Mesendoderm (in vitro differentiated cells): ENCODE measurements around the gene NEUROG1.
"Not testable (repeated sequence)": the region's sequence is repeated elsewhere in the genome, so short reads cannot be mapped to it uniquely, and the experiment has no call there.

ENCODE experiments used
- DNase-seq: peaks from one replicate; pipeline ENCODE4 v3.0.0; 2013
- H2AK5ac ChIP-seq: 2 replicates; pipeline ENCODE4 v1.6.1; 2013; ENCODE audit warnings: low read length, inconsistent platforms
- H2BK120ac ChIP-seq: 2 replicates; pipeline ENCODE4 v1.6.1; 2013; ENCODE audit warnings: low read depth, mild to moderate bottlenecking, low read length, moderate library complexity, mixed read lengths
- H2BK15ac ChIP-seq: replicated peaks from 2 replicates; pipeline ENCODE4 v1.6.1; 2013; ENCODE audit warnings: low read depth, mild to moderate bottlenecking, moderate library complexity
- H2BK5ac ChIP-seq: 2 replicates; pipeline ENCODE4 v1.6.1; 2013; ENCODE audit warnings: low read length, inconsistent platforms
- H3K18ac ChIP-seq: 2 replicates; pipeline ENCODE4 v1.6.1; 2013; ENCODE audit warnings: mild to moderate bottlenecking, low read length, mixed read lengths
- H3K23ac ChIP-seq: one replicate; pipeline ENCODE4 v1.6.1; 2013; ENCODE audit warnings: low read length
- H3K27ac ChIP-seq: 2 replicates; pipeline ENCODE4 v1.5.1; 2013; ENCODE audit warnings: low read depth, mild to moderate bottlenecking, inconsistent platforms, low read length, moderate library complexity
- H3K27me3 ChIP-seq: 2 replicates; pipeline ENCODE4 v1.6.1; 2013; ENCODE audit warnings: low read length, control low read depth, mild to moderate bottlenecking, inconsistent platforms; ENCODE audit not compliant: insufficient read depth, poor library complexity
- H3K36me3 ChIP-seq: 2 replicates; pipeline ENCODE4 v1.6.1; 2013; ENCODE audit warnings: low read length, inconsistent platforms; ENCODE audit not compliant: control insufficient read depth, insufficient read depth
- H3K4ac ChIP-seq: one replicate; pipeline ENCODE4 v1.6.1; 2013; ENCODE audit warnings: low read depth, mild to moderate bottlenecking, low read length, moderate library complexity
- H3K4me1 ChIP-seq: 2 replicates; pipeline ENCODE4 v1.6.1; 2013; ENCODE audit warnings: low read depth, low read length, inconsistent platforms; ENCODE audit not compliant: control insufficient read depth
- H3K4me2 ChIP-seq: 2 replicates; pipeline ENCODE4 v1.6.1; 2013; ENCODE audit warnings: low read length
- H3K4me3 ChIP-seq: 2 replicates; pipeline ENCODE4 v1.5.1; 2013; ENCODE audit warnings: mild to moderate bottlenecking, low read length
- H3K56ac ChIP-seq: one replicate; pipeline ENCODE4 v1.6.1; 2013; ENCODE audit warnings: low read length
- H3K79me1 ChIP-seq: 2 replicates; pipeline ENCODE4 v1.6.1; 2013; ENCODE audit warnings: low read length, inconsistent platforms
- H3K79me2 ChIP-seq: 2 replicates; pipeline ENCODE4 v1.6.1; 2013; ENCODE audit warnings: mild to moderate bottlenecking, low read length; ENCODE audit not compliant: control insufficient read depth, insufficient read depth
- H3K9ac ChIP-seq: 2 replicates; pipeline ENCODE4 v1.6.1; 2013; ENCODE audit warnings: low read length, inconsistent platforms
- H4K5ac ChIP-seq: one replicate; pipeline ENCODE4 v1.6.1; 2013; ENCODE audit warnings: low read length
- H4K8ac ChIP-seq: one replicate; pipeline ENCODE4 v1.6.1; 2013; ENCODE audit warnings: low read depth, mild to moderate bottlenecking, control low read depth, low read length, moderate library complexity
- WGBS: extraction: QIAGEN DNeasy Blood & Tissue Kit; methylation state at CpG from one replicate; pipeline ENCODE4 v1.1.7; 2013; ENCODE audit warnings: low lambda C conversion rate, missing lambda C conversion rate; ENCODE audit not compliant: insufficient coverage; ENCODE audit errors: extremely low coverage; 5-methylcytosine and 5-hydroxymethylcytosine counted together

The NEUROG1 gene

DNA sequence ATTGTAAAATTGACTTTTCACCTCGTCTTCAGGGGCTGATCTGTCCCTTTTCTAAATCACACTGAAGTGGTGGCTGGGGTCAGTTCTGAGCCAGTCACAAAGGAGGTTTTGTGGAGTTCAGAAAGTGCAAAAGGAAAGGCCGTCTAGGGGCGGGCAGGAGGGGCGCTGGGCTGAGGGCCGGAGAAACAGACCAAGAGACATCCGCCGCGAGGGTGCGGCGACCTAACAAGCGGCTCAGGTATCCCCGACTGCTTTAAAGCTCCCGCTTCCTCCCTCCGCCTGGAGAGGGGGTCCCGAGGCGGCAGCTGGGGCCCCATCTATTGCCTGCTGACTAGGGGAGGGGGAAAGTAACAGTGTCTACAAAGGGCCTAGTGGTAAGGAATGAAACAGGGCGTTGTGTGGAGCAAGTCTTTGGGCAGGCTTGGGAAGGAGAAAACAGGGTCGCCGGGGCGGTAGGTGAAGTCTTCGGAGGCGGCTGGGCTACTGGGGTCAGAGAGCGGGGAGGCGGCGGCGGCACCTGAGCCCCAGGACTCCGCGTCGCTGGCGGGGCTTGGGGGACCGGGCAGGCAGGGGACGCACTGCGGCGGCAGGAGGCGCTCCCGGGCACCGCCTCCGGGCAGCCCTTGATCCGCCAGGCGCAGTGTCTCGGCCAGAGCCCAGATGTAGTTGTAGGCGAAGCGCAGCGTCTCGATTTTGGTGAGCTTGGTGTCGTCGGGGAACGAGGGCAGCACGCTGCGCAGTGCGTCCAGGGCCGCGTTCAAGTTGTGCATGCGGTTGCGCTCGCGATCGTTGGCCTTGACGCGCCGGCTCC, 950 bp downstream of the NEUROG1 start:
- H4K5ac ChIP-seq, result no peak overlapping the region
- H3K79me1 ChIP-seq, result no peaks in the 10 kb centered on the region
- H2BK120ac ChIP-seq, result no peak overlapping the region
- H3K4me2 ChIP-seq, result peak overlapping the region; percentile 31
- H2BK5ac ChIP-seq, result no peak overlapping the region
- H3K23ac ChIP-seq, result no peak overlapping the region
- no peaks in the 10 kb centered on the region for H3K36me3 ChIP-seq
- H3K27ac ChIP-seq, result no peak overlapping the region
- H3K56ac ChIP-seq, result no peak overlapping the region
- H4K8ac ChIP-seq, result no peak overlapping the region
- no peak overlapping the region for H2BK15ac ChIP-seq
- WGBS, result no CpG with 5 or more reads among the region's 61 CpGs
- no peak overlapping the region for H3K4me3 ChIP-seq
- no peak overlapping the region for H2AK5ac ChIP-seq
- H3K79me2 ChIP-seq, result no peaks in the 10 kb centered on the region
- H3K4me1 ChIP-seq, result no peaks in the 10 kb centered on the region
- H3K18ac ChIP-seq, result no peak overlapping the region
- H3K9ac ChIP-seq, result no peak overlapping the region
- H3K27me3 ChIP-seq, result peaks cover 79% of the 10 kb centered on the region
- DNase-seq, result peak; percentile 71
- H3K4ac ChIP-seq, result no peak overlapping the region

DNA sequence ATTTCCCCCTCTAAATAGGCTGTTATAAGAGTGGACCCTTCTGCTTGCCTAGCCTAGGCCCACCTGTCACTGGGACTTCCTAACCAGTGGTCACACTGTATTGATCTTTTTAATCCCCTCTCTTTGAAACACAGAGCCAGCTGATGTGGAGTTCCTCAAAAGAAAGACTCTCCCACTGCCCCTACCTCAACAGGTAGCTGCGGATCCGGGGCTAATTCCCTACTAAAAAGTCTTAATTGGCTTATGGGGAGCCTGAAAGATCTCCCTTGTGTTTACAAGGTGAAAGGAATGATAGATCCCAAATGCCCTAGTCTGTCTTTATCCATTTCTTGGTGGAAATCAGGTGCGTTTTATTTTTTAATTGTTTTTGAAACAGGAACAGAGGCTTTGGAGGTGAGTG, 2.0 kb downstream of the NEUROG1 start:
- no peak for DNase-seq
- H2BK120ac ChIP-seq, result no peak overlapping the region
- H4K5ac ChIP-seq, result no peak overlapping the region
- H3K4ac ChIP-seq, result no peak overlapping the region
- H3K27me3 ChIP-seq, result peaks cover 80% of the 10 kb centered on the region
- no peak overlapping the region for H3K56ac ChIP-seq
- H3K4me1 ChIP-seq, result no peaks in the 10 kb centered on the region
- H3K4me2 ChIP-seq, result no peak overlapping the region
- no peaks in the 10 kb centered on the region for H3K36me3 ChIP-seq
- H3K18ac ChIP-seq, result no peak overlapping the region
- H2BK5ac ChIP-seq, result no peak overlapping the region
- no peaks in the 10 kb centered on the region for H3K79me2 ChIP-seq
- H2BK15ac ChIP-seq, result no peak overlapping the region
- no peak overlapping the region for H3K23ac ChIP-seq
- H3K9ac ChIP-seq, result no peak overlapping the region
- no peak overlapping the region for H4K8ac ChIP-seq
- WGBS, result no CpG with 5 or more reads among the region's 3 CpGs
- H3K79me1 ChIP-seq, result no peaks in the 10 kb centered on the region
- no peak overlapping the region for H3K4me3 ChIP-seq
- H2AK5ac ChIP-seq, result no peak overlapping the region
- H3K27ac ChIP-seq, result no peak overlapping the region

- Histone ChIP-seq H2BK15ac (no peak overlapping the region), H2AK5ac (no peak overlapping the region), H3K27ac (no peak overlapping the region), H3K23ac (no peak overlapping the region), H4K5ac (no peak overlapping the region), H3K56ac (no peak overlapping the region), H2BK120ac (no peak overlapping the region), H3K9ac (no peak overlapping the region), H2BK5ac (no peak overlapping the region), H3K27me3 (peaks cover 80% of the 10 kb centered on the region), H3K18ac (no peak overlapping the region), H3K4me1 (no peaks in the 10 kb centered on the region), H3K4me2 (no peak overlapping the region), H3K4me3 (no peak overlapping the region), H3K36me3 (no peaks in the 10 kb centered on the region), H3K79me2 (no peaks in the 10 kb centered on the region), H3K4ac (no peak overlapping the region), H4K8ac (no peak overlapping the region), H3K79me1 (no peaks in the 10 kb centered on the region)
- WGBS, result no CpG with 5 or more reads among the region's 3 CpGs
- DNase-seq, result no peak
These were observed 2.4 kb downstream of the NEUROG1 start for GRCh38 chr5:135533334-135533733.

DNA sequence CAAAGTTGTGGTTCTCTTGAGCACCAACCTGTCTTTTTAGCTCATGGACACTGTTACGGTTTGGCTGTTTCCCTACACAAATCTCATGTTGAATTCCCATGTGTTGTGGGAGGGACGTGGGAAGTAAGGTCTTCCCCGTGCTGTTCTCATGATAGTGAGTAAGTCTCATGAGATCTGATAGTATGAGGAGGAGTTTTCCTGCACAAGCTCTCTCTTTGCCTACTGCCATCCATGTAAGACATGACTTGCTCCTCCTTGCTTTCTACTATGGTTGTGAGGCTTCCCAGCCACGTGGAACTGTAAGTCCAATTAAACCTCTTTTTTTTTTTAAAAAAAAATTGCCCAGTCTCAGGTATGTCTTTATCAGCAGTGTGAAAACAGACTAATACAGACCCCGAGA, 6.2 kb downstream of the NEUROG1 start:
- H4K5ac ChIP-seq, H2BK15ac ChIP-seq, H2AK5ac ChIP-seq, H2BK120ac ChIP-seq, H3K4ac ChIP-seq, H3K56ac ChIP-seq, H2BK5ac ChIP-seq, H3K79me1 ChIP-seq, H3K23ac ChIP-seq, DNase-seq, H3K79me2 ChIP-seq, H3K9ac ChIP-seq, H3K4me3 ChIP-seq, H3K27ac ChIP-seq, H3K36me3 ChIP-seq, H3K18ac ChIP-seq, H3K4me1 ChIP-seq, H3K4me2 ChIP-seq, H4K8ac ChIP-seq: not testable (repeated sequence)
- peaks cover 53% of the 10 kb centered on the region for H3K27me3 ChIP-seq
- WGBS, result no CpG with 5 or more reads among the region's 5 CpGs

GRCh38 chr5:135526924-135527323, 8.8 kb downstream of the NEUROG1 start:
- Histone ChIP-seq H2BK120ac (no peak overlapping the region), H2BK5ac (no peak overlapping the region), H2AK5ac (no peak overlapping the region), H3K27ac (no peak overlapping the region), H3K36me3 (no peaks in the 10 kb centered on the region), H3K4me1 (no peaks in the 10 kb centered on the region), H4K5ac (no peak overlapping the region), H4K8ac (no peak overlapping the region), H3K56ac (no peak overlapping the region), H2BK15ac (no peak overlapping the region), H3K4me3 (no peak overlapping the region), H3K4ac (no peak overlapping the region), H3K79me2 (no peaks in the 10 kb centered on the region), H3K18ac (no peak overlapping the region), H3K79me1 (no peaks in the 10 kb centered on the region), H3K23ac (no peak overlapping the region), H3K4me2 (no peak overlapping the region), H3K9ac (no peak overlapping the region), H3K27me3 (peaks cover 30% of the 10 kb centered on the region)
- DNase-seq, result no peak

DNA sequence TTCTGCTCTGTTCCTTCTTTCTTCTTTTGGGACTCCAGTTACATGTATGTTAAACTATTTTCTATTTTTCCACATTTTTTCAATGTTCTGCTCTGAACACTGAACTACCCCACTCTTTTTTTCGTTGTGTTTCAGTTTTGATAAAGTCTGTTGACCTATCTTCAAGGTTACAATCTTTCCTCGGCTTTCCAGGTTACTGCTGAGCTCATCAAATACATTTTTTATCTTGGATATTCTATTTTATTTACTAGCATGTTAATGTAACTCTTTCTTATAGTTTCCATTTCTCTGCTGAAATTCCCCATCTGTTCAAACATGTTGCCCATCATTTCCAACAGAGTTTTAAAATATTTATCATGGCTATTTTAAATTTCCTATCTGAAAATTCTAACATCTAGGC, 13.8 kb downstream of the NEUROG1 start:
- H3K79me2 ChIP-seq, result no peaks in the 10 kb centered on the region
- no peak overlapping the region for H3K23ac ChIP-seq
- no peak overlapping the region for H2BK5ac ChIP-seq

More for the DNA sequence above, 13.8 kb downstream of the NEUROG1 start:
- Histone ChIP-seq H3K4ac (no peak overlapping the region), H4K5ac (no peak overlapping the region), H4K8ac (no peak overlapping the region), H2BK15ac (no peak overlapping the region), H3K4me3 (no peak overlapping the region), H3K4me2 (no peak overlapping the region), H3K79me1 (no peaks in the 10 kb centered on the region), H3K4me1 (no peaks in the 10 kb centered on the region), H2BK120ac (no peak overlapping the region), H3K9ac (no peak overlapping the region), H3K27ac (no peak overlapping the region), H2AK5ac (no peak overlapping the region), H3K18ac (no peak overlapping the region), H3K27me3 (peaks cover 9% of the 10 kb centered on the region), H3K56ac (no peak overlapping the region), H3K36me3 (no peaks in the 10 kb centered on the region)
- DNase-seq, result no peak
- no CpG with 5 or more reads among the region's 2 CpGs for WGBS
